Right atrium auricular region (tissue), 2 donors: ENCODE results near the gene GPR35. TPM values are rescaled to one million over a fixed set of nuclear protein-coding genes. Genes with fewer than 3 reads are reported as not detected.

Source experiments
- DNase-seq: peaks from one replicate; pipeline ENCODE4 v3.0.0-alpha.2; 2019; ENCODE audit warnings: low spot score
- H3K27ac ChIP-seq, 2 donors: fragments of 200-600 bp; sonication (generic); 1 replicate in 1 of 2; 2 replicates in 1 of 2; pipeline ENCODE4 v1.5.1; 2016 to 2019
- H3K27me3 ChIP-seq, 2 donors: fragments of 200-600 bp; sonication (generic); one replicate each; pipeline versions ENCODE4 v1.5.1 to v1.6.0; 2017 to 2019
- H3K36me3 ChIP-seq: fragments of 200-600 bp; sonication (generic); one replicate; pipeline ENCODE4 v1.5.1; 2016
- H3K4me1 ChIP-seq, 2 donors: fragments of 200-600 bp; sonication (generic); one replicate each; pipeline versions ENCODE4 v1.5.1 to v1.6.0; 2017 to 2019
- H3K4me3 ChIP-seq, 2 donors: fragments of 200-600 bp; sonication (generic); 1 replicate in 1 of 2; 2 replicates in 1 of 2; pipeline ENCODE4 v1.5.1; 2017 to 2019; ENCODE audit warnings: mild to moderate bottlenecking in 1 of 2, moderate library complexity in 1 of 2
- H3K9me3 ChIP-seq, 2 donors: fragments of 200-600 bp; sonication (generic); one replicate each; pipeline ENCODE4 v1.5.1; 2019
- total RNA-seq, 2 donors: library from RNA; depleted of rRNA; stranded (reverse); fragments of >200 nt; gene quantifications; one replicate each; pipeline ENCODE4 v1.1.0, GENCODE V29; 2016
- TF ChIP-seq, protein P1 (sequence below), 2 donors: fragments of 200-600 bp; sonication (generic); IDR thresholded peaks; one replicate each; pipeline ENCODE4 v1.5.1; 2019; ENCODE audit warnings: antibody characterized with exemption in 2 of 2

GPR35 gene
- total RNA-seq, 2 donors from 2014 or later, result 0.56 to 0.86 TPM

DNA sequence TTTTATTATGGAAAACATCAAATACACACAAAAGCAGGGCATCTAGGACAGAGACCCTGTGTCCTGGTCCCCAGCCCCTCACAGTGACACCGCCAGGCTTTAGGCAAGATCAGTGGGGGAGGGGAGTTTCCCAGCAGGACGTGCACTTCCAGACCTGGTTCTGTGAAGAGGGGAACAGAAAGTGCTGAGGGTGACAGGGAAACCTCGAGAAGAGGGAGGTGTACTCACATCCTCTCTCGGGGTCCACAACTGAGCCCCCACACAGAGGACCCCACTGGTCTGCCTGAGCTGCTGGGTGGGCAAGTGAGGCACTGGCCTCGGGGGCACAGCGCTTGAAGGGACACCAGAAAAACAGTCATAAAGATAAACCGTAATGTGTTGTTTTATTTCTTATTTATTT lies 4.4 kb upstream of the GPR35 start:
- Histone ChIP-seq H3K4me3 (no peak overlapping the region), H3K36me3 (no peaks in the 10 kb centered on the region), H3K9me3 (no peaks in the 10 kb centered on the region), H3K27me3 (no peaks in the 10 kb centered on the region), H3K4me1 (no peaks in the 10 kb centered on the region), H3K27ac (no peak overlapping the region)
- no peak for DNase-seq
- TF ChIP-seq, protein P1, sequence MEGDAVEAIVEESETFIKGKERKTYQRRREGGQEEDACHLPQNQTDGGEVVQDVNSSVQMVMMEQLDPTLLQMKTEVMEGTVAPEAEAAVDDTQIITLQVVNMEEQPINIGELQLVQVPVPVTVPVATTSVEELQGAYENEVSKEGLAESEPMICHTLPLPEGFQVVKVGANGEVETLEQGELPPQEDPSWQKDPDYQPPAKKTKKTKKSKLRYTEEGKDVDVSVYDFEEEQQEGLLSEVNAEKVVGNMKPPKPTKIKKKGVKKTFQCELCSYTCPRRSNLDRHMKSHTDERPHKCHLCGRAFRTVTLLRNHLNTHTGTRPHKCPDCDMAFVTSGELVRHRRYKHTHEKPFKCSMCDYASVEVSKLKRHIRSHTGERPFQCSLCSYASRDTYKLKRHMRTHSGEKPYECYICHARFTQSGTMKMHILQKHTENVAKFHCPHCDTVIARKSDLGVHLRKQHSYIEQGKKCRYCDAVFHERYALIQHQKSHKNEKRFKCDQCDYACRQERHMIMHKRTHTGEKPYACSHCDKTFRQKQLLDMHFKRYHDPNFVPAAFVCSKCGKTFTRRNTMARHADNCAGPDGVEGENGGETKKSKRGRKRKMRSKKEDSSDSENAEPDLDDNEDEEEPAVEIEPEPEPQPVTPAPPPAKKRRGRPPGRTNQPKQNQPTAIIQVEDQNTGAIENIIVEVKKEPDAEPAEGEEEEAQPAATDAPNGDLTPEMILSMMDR (IDR thresholded peaks at IDR 0.05), result no peak

DNA sequence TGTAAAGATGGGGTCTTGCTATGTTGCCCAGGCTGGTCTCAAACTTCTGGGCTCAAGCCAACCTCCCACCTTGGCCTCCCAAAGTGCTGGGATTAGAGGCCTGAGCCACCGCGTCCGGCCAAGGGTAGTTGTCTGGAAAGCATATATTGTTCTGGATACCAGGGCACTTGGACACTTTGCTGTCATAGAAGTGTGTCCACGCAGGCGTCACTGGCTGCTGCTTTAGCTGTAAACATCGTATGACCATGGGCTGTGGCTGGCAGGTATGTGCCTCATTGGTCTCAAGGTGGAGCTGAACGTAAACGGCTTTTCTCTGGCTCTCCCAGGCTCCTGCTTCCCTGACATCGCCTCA lies 3.2 kb upstream of the GPR35 start:
- TF ChIP-seq, protein P1 (IDR thresholded peaks at IDR 0.05), result no peak
- Histone ChIP-seq H3K27me3 (no peaks in the 10 kb centered on the region), H3K4me1 (no peaks in the 10 kb centered on the region), H3K9me3 (no peaks in the 10 kb centered on the region), H3K36me3 (no peaks in the 10 kb centered on the region), H3K4me3 (no peak overlapping the region), H3K27ac (no peak overlapping the region)
- DNase-seq, result no peak

DNA sequence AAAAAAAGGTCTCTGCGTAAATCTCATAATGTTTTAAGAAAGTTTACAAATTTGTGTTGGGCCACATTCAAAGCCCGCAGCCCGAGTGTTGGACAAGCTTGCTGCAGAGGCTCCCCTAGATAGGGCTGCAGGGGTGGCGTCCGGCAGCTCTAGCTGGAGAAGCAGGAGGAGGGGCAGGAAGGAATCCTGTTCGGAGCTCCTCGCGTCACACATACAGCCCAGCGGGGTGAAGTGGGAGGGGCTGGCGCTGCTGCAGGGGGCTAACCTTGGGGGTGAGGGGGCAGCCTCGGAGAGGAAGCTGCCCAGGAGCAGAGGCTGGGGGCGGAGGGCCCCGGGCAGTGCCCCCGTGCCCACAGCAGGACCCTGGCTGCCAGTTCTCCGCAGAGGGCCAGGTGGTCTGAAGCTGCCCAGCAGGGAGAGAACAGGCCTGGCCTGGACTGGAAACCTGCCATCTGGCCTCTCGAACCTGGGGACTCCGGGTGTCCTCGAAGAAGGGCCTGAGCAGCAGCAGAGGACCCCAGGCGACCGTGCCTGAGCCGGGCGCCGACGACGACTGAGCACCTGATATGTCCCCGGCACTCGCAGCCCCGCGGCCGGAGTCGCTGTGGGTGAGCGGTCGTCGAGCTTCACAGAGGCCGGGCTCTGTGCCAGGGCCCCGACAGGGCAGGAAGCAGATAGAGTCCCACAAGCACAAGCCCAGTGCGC lies 2.6 kb upstream of the GPR35 start:
- Histone ChIP-seq H3K4me3 (no peak overlapping the region), H3K27me3 (no peaks in the 10 kb centered on the region), H3K4me1 (no peaks in the 10 kb centered on the region), H3K27ac (no peak overlapping the region), H3K9me3 (no peaks in the 10 kb centered on the region), H3K36me3 (no peaks in the 10 kb centered on the region)
- TF ChIP-seq, protein P1 (IDR thresholded peaks at IDR 0.05), result no peak
- DNase-seq, result no peak

DNA sequence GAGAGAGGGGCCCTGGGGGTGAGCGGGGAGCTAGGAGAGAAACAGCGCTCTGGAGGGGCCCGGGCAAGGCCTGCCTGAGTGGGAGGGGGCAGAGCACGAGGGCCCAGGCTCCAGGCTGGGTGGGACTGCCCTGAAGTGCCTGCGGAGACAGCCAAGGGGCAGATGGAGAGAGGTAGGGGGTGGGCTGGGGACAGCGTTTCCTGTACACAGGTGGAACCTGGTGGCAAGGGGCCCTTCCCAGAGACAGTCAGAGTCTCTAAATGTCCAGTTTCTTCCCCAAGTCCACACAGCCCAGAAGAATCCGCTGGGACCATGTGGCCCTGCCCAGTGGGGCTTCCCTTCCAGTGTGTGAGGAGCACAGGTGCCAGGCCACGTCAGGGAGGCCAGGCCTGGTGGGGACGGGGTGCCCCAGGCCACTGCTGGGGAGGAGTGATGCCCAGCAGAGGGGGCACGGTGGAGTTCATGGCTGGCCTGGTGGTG lies 1.7 kb upstream of the GPR35 start:
- H3K9me3 ChIP-seq, result no peaks in the 10 kb centered on the region
- no peaks in the 10 kb centered on the region for H3K36me3 ChIP-seq
- TF ChIP-seq, protein P1 (IDR thresholded peaks at IDR 0.05), result no peak
- H3K27me3 ChIP-seq, result no peaks in the 10 kb centered on the region
- no peak for DNase-seq
- no peak overlapping the region for H3K27ac ChIP-seq
- no peak overlapping the region for H3K4me3 ChIP-seq
- no peaks in the 10 kb centered on the region for H3K4me1 ChIP-seq

DNA sequence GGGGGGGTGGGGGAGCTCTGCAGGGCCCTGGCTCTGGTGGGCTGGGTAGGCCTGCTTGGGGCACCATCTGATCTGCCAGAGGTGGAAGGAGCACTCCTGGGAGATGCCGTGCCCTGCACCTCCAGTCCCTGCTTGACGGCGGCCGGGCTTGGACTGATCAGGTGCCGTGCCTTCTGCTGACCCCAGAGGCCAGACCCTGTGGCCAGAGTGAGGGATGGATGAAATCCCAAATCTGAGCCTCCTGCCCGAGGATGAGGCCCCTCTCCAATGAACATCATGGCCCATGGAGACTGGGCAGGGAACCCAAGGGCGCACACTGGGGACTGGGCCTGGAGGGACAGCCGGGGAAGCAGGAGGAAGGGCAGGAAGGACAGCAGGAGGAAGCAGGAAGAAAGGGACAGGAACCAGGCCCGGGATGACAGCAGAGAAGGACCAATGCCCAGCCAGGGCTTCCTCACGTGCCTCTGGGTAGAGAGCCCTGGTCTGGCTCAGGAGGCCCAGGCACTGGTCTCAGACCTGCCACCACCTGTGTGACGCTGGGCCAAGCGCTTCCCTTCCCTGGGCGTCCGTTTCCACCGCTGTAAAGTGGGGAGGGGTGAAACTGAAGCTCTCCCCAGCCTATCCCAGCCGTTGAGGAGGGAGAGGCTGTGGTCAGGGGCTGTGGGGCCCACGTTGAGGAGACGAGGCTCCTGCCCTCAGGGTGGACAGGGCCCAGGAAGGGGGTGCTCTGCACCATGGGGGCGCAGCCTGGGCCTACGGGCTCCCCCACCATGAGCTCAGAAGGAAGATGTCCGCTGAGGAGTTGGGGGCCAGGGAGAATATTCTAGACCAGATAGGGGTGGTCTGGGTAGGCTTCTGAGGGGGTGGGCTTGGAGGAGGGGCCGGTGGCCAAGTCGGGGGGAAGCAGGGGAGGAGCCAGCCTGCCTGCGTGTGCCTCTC lies 1.0 kb upstream of the GPR35 start:
- no peaks in the 10 kb centered on the region for H3K36me3 ChIP-seq
- no peak overlapping the region for H3K27ac ChIP-seq
- no peaks in the 10 kb centered on the region for H3K4me1 ChIP-seq
- H3K9me3 ChIP-seq, result no peaks in the 10 kb centered on the region
- no peaks in the 10 kb centered on the region for H3K27me3 ChIP-seq
- no peak for DNase-seq
- TF ChIP-seq, protein P1 (IDR thresholded peaks at IDR 0.05), result no peak
- H3K4me3 ChIP-seq, result no peak overlapping the region
